Activated naive CD4-positive, alpha-beta T cell treated with anti-CD3 and anti-CD28 coated beads for 36 hours (primary cell): ENCODE results near the gene COA5. TPM values are rescaled to one million over a fixed set of nuclear protein-coding genes. Genes with fewer than 3 reads are reported as not detected.

Experiments used
- CTCF ChIA-PET: fragments of 350-600 bp; sonication (Branson Sonifier 250); formaldehyde crosslinking; loops from one replicate; lab custom pipeline; 2021; ENCODE audit warnings: antibody characterized with exemption; lab: Charles Lee
- DNase-seq: peaks from one replicate; pipeline ENCODE4 v3.0.0-alpha.2; 2020
- H3K27ac Mint-ChIP-seq: one replicate; pipeline ENCODE4 v1.8.0; 2021; ENCODE audit warnings: mild to moderate bottlenecking, mixed read lengths
- H3K27me3 Mint-ChIP-seq: one replicate; pipeline ENCODE4 v1.8.0; 2021; ENCODE audit warnings: low read depth, mixed read lengths
- H3K36me3 Mint-ChIP-seq: one replicate; pipeline ENCODE4 v1.8.0; 2021; ENCODE audit warnings: low read depth, mixed read lengths
- H3K4me1 Mint-ChIP-seq: one replicate; pipeline ENCODE4 v1.8.0; 2021; ENCODE audit warnings: low read depth, mixed read lengths
- H3K4me3 Mint-ChIP-seq: one replicate; pipeline ENCODE4 v1.8.0; 2021; ENCODE audit warnings: mild to moderate bottlenecking, moderate library complexity, mixed read lengths
- H3K9me3 Mint-ChIP-seq: one replicate; pipeline ENCODE4 v1.8.0; 2021; ENCODE audit warnings: mixed read lengths
- intact Hi-C: fragments of 100-400 bp; cut with micrococcal nuclease; formaldehyde crosslinking; loops from one replicate; pipeline ENCODE4 v1.15.1; 2023
- total RNA-seq, 2 experiments: library from RNA; stranded (reverse); gene quantifications; one replicate each; pipeline ENCODE4 v1.2.3, GENCODE V29; 2021

The COA5 gene
- total RNA-seq, 2 experiments from 2014 or later, result 34.4 to 37.8 TPM

GRCh38 chr2:98570356-98570755 is 38.0 kb downstream of the COA5 start:
- CTCF ChIA-PET, result interaction anchor here (0.7 to 3.0 kb wide), 3 partner anchors 10 to 158 kb away, joined by 3 to 19 read pairs (median 5); no protein-coding TSS in a partner anchor
- intact Hi-C loops, result no loop called here
- Mint-ChIP-seq H3K36me3 (peaks cover 12% of the 10 kb centered on the region), H3K4me3 (no peak overlapping the region), H3K27me3 (no peaks in the 10 kb centered on the region), H3K4me1 (no peaks in the 10 kb centered on the region), H3K9me3 (no peaks in the 10 kb centered on the region), H3K27ac (peak overlapping the region; percentile 43)
- no peak for DNase-seq

GRCh38 chr2:98569915-98570314 is 38.4 kb downstream of the COA5 start:
- H3K27ac Mint-ChIP-seq, result no peak overlapping the region
- DNase-seq, result no peak
- no peaks in the 10 kb centered on the region for H3K9me3 Mint-ChIP-seq
- intact Hi-C loops, result loop anchor here (1.0 kb wide), 2 partner anchors 267 to 496 kb away; no protein-coding TSS in a partner anchor
- CTCF ChIA-PET, result interaction anchor here (0.7 to 3.0 kb wide), 3 partner anchors 10 to 158 kb away, joined by 3 to 19 read pairs (median 5); no protein-coding TSS in a partner anchor
- no peaks in the 10 kb centered on the region for H3K27me3 Mint-ChIP-seq
- peaks cover 12% of the 10 kb centered on the region for H3K36me3 Mint-ChIP-seq
- no peak overlapping the region for H3K4me3 Mint-ChIP-seq
- H3K4me1 Mint-ChIP-seq, result no peaks in the 10 kb centered on the region

GRCh38 chr2:98569197-98569793 is 39.0 kb downstream of the COA5 start:
- Mint-ChIP-seq H3K36me3 (peaks cover 12% of the 10 kb centered on the region), H3K4me3 (no peak overlapping the region), H3K9me3 (no peaks in the 10 kb centered on the region), H3K4me1 (no peaks in the 10 kb centered on the region), H3K27ac (no peak overlapping the region), H3K27me3 (no peaks in the 10 kb centered on the region)
- DNase-seq, result peak; percentile 84
- CTCF ChIA-PET, result interaction anchor here (0.6 to 3.0 kb wide), 23 partner anchors 9 to 497 kb away, joined by 3 to 19 read pairs (median 3); no protein-coding TSS in a partner anchor
- intact Hi-C loops, result loop anchor here (1.0 kb wide), 2 partner anchors 268 to 497 kb away; no protein-coding TSS in a partner anchor

GRCh38 chr2:98568161-98568956 is 40.0 kb downstream of the COA5 start:
- H3K36me3 Mint-ChIP-seq, result peaks cover 10% of the 10 kb centered on the region
- H3K27ac Mint-ChIP-seq, result no peak overlapping the region
- CTCF ChIA-PET, result interaction anchor here (0.8 to 3.0 kb wide), 24 partner anchors 8 to 498 kb away, joined by 3 to 19 read pairs (median 3); no protein-coding TSS in a partner anchor
- intact Hi-C loops, result no loop called here
- H3K4me3 Mint-ChIP-seq, result no peak overlapping the region
- no peaks in the 10 kb centered on the region for H3K27me3 Mint-ChIP-seq
- H3K4me1 Mint-ChIP-seq, result no peaks in the 10 kb centered on the region
- no peaks in the 10 kb centered on the region for H3K9me3 Mint-ChIP-seq
- DNase-seq, result no peak

- no peak for DNase-seq
- Mint-ChIP-seq H3K27ac (no peak overlapping the region), H3K27me3 (no peaks in the 10 kb centered on the region), H3K36me3 (peaks cover 10% of the 10 kb centered on the region), H3K4me3 (no peak overlapping the region), H3K4me1 (no peaks in the 10 kb centered on the region), H3K9me3 (no peaks in the 10 kb centered on the region)
- CTCF ChIA-PET, result no interaction called here
- intact Hi-C loops, result no loop called here
These were observed 42.4 kb downstream of the COA5 start for GRCh38 chr2:98565941-98566340.

- no peaks in the 10 kb centered on the region for H3K9me3 Mint-ChIP-seq
- no peak overlapping the region for H3K4me3 Mint-ChIP-seq
- CTCF ChIA-PET, result no interaction called here
- no peaks in the 10 kb centered on the region for H3K4me1 Mint-ChIP-seq
- intact Hi-C loops, result no loop called here
- peak overlapping the region; percentile 47 for H3K27ac Mint-ChIP-seq
- H3K36me3 Mint-ChIP-seq, result peaks cover 10% of the 10 kb centered on the region
- no peaks in the 10 kb centered on the region for H3K27me3 Mint-ChIP-seq
- DNase-seq, result no peak
These were observed 42.9 kb downstream of the COA5 start for GRCh38 chr2:98565286-98565860.

DNA sequence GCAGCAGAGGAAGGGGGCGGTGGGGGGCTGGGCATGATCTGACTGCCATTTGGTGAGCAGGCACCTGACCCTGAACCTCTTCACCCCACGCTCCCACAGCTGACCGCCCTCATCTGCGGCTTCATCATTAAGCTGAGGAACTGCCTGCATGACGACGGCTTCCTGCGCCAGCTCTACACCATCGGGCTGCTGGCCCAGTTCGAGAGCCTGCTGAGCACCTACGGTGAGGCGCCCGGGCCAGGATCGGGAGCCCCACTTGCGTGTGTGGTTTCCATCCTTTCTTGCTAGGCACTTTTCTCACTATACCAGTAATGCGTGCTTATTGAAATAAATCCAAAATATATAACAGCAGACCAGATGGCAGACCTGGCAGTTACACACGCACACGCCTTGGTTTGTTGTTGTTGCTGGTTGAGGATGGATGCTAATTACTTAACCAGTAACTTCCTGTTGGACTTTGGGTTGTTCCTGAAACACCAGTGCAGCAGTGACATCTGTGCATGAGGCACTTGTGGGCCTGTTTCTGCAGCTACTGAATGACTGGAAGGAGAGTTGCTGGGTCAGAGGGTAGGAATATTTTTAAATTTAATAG is 43.7 kb downstream of the COA5 start:
- no peaks in the 10 kb centered on the region for H3K4me1 Mint-ChIP-seq
- CTCF ChIA-PET, result no interaction called here
- H3K27ac Mint-ChIP-seq, result no peak overlapping the region
- no peaks in the 10 kb centered on the region for H3K27me3 Mint-ChIP-seq
- DNase-seq, result no peak
- H3K4me3 Mint-ChIP-seq, result no peak overlapping the region
- intact Hi-C loops, result no loop called here
- H3K36me3 Mint-ChIP-seq, result peaks cover 4% of the 10 kb centered on the region
- H3K9me3 Mint-ChIP-seq, result no peaks in the 10 kb centered on the region

GRCh38 chr2:98563394-98563793 is 44.9 kb downstream of the COA5 start:
- Mint-ChIP-seq H3K36me3 (peaks cover 7% of the 10 kb centered on the region), H3K9me3 (no peaks in the 10 kb centered on the region), H3K4me1 (no peaks in the 10 kb centered on the region), H3K27me3 (no peaks in the 10 kb centered on the region), H3K4me3 (no peak overlapping the region), H3K27ac (no peak overlapping the region)
- CTCF ChIA-PET, result no interaction called here
- no peak for DNase-seq
- intact Hi-C loops, result no loop called here

DNA sequence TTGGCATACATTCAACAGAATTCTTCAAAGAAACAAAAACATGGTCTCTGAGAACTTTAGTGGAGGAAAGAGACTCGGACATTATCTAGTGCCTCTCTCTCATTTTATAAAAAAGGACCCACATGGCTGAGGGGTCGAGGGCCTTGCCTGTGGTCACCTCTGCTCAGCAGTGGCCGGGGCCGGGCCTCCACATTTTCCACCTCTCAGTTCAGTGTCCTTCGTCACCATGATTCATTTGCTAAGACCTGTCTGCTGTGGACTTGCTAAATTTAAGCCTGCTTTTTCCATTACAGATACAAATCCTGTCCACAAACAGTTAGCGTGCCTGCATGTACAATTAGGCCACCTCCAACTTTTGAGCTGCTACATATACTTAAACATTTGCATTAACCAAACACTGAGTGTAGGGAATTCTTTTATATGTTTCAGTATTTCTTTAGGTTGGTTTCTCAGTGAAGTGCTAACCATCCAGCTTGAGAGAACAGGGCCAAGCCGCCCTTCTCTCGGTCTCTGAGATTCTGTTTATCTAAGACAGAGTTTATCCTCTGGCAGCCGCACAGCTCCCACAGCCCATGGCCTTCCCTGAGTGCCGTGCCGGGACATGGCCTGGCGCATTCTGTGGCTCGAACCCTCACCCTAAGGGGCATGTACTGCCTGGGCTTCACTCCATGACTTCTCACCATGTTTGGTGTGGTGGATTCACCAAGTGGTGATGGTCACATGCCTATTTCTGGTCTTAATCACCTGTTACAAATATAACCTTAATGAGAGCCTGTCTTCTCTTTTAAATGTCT is 46.2 kb downstream of the COA5 start:
- CTCF ChIA-PET, result interaction anchor here (0.6 to 2.8 kb wide), 2 partner anchors 7 to 553 kb away, joined by 4 to 19 read pairs; no protein-coding TSS in a partner anchor
- Mint-ChIP-seq H3K4me3 (no peak overlapping the region), H3K27ac (no peak overlapping the region), H3K27me3 (no peaks in the 10 kb centered on the region), H3K9me3 (no peaks in the 10 kb centered on the region), H3K36me3 (peaks cover 7% of the 10 kb centered on the region), H3K4me1 (no peaks in the 10 kb centered on the region)
- no peak for DNase-seq
- intact Hi-C loops, result no loop called here

GRCh38 chr2:98561018-98561417 is 47.3 kb downstream of the COA5 start:
- H3K27ac Mint-ChIP-seq, result no peak overlapping the region
- CTCF ChIA-PET, result interaction anchor here (0.5 to 2.8 kb wide), 3 partner anchors 8 to 276 kb away, joined by 4 to 19 read pairs (median 4); no protein-coding TSS in a partner anchor
- H3K4me3 Mint-ChIP-seq, result no peak overlapping the region
- peaks cover 7% of the 10 kb centered on the region for H3K36me3 Mint-ChIP-seq
- intact Hi-C loops, result no loop called here
- no peaks in the 10 kb centered on the region for H3K9me3 Mint-ChIP-seq
- H3K4me1 Mint-ChIP-seq, result peaks cover 7% of the 10 kb centered on the region
- no peaks in the 10 kb centered on the region for H3K27me3 Mint-ChIP-seq
- DNase-seq, result no peak

DNA sequence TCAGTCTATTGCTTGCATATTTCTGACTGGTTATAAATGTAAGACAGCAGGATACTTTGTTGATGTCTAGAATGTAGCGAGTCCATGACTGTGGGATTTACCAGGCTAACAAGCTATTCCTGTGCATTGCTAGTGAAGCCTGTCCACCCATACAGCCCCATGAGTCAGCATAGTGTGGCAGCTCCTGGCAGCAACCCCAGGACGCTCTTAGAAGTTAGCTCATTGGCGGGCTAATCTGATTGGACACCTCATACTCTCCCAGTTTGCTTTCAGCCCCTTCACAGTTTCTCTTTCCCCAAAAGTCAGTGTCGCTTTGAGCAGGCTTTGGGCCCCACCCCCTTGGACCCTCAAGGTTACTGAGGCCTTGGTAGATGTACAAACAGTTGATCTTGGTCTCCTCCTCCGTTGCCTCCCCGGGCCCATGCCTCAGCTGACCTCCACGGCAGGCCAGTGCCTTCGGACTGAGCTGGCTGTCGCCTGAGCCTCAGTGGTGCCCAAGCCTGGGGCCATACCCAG is 48.0 kb downstream of the COA5 start:
- no peaks in the 10 kb centered on the region for H3K27me3 Mint-ChIP-seq
- peaks cover 8% of the 10 kb centered on the region for H3K4me1 Mint-ChIP-seq
- H3K9me3 Mint-ChIP-seq, result no peaks in the 10 kb centered on the region

More for the DNA sequence above, 48.0 kb downstream of the COA5 start:
- DNase-seq, result no peak
- intact Hi-C loops, result no loop called here
- CTCF ChIA-PET, result interaction anchor here (0.8 to 2.8 kb wide), 4 partner anchors 9 to 150 kb away, joined by 3 to 19 read pairs (median 4); no protein-coding TSS in a partner anchor
- Mint-ChIP-seq H3K4me3 (no peak overlapping the region), H3K36me3 (peaks cover 7% of the 10 kb centered on the region), H3K27ac (peak overlapping the region; percentile 20)
